HCT116 (cell line): Measurements from ENCODE around the gene BTBD2. TPM values are rescaled to one million over a fixed set of nuclear protein-coding genes. Genes with fewer than 3 reads are reported as not detected.
A peak's percentile ranks its signal among the peaks of the same experiment; 100 is the strongest.

Experiments used
- ATAC-seq: fragments of 200-7000 bp; cut with Tn5 transposase; 2 replicates; pipeline ENCODE4 v1.9.1; 2020; ENCODE audit warnings: mild to moderate bottlenecking, moderate library complexity
- BruUV-seq: library from RNA; stranded (reverse); fragments of 400-500 nt; replicated peaks from 2 replicates; lab custom pipeline; 2021; lab: Mats Ljungman, UMichigan
- CTCF ChIA-PET: fragments of 300-600 bp; sonication (Branson Sonifier 250); formaldehyde crosslinking; loops from one replicate; lab custom pipeline; 2021; ENCODE audit warnings: antibody characterized with exemption; lab: Charles Lee
- POLR2A ChIA-PET: fragments of 300-600, 350-600 bp; sonication (Branson Sonifier 250); formaldehyde crosslinking; loops from one replicate; lab custom pipeline; 2021; ENCODE audit warnings: antibody characterized with exemption; lab: Charles Lee
- RAD21 ChIA-PET, 2 experiments: fragments of 300-600 bp; sonication (Branson Sonifier 250); formaldehyde crosslinking; loops; one replicate each; lab custom pipeline; 2023; ENCODE audit warnings: low total read pairs in 2 of 2; ENCODE audit not compliant: uncharacterized antibody in 2 of 2, unreplicated experiment in 2 of 2, low non-redundant PET in 1 of 2; lab: Charles Lee
- DNase-seq: peaks from one replicate; pipeline ENCODE4 v3.0.0-alpha.2; 2010; ENCODE audit warnings: low read depth, low spot score
- H2AFZ ChIP-seq: fragments of 200-600 bp; shearing (Covaris generic), sonication (generic); 2 replicates; pipeline ENCODE4 v1.6.1; 2017; ENCODE audit warnings: low read depth, mixed run types, mixed read lengths, antibody characterized with exemption, low read length; ENCODE audit not compliant: poor library complexity, severe bottlenecking
- H3K27ac ChIP-seq: 2 replicates; pipeline ENCODE4 v1.5.1; 2012; ENCODE audit warnings: low read depth, low read length
- H3K27me3 ChIP-seq: fragments of 200-600 bp; sonication (generic); 2 replicates; pipeline ENCODE4 v1.6.1; 2016; ENCODE audit warnings: mixed run types, low read length, mixed read lengths; ENCODE audit not compliant: insufficient read depth
- H3K36me3 ChIP-seq, 2 experiments: fragments of 200-500 bp in 1 of 2; fragments of 200-600 bp in 1 of 2; sonication (Bioruptor generic) in 1 of 2; sonication (generic) in 1 of 2; 2 replicates each; pipeline versions ENCODE4 v1.5.1 to v1.6.1; 2014 to 2016; ENCODE audit warnings: low read length in 2 of 2, inconsistent platforms in 1 of 2, mixed read lengths in 1 of 2, mixed run types in 1 of 2; ENCODE audit not compliant: insufficient read depth in 2 of 2, control insufficient read depth in 1 of 2
- H3K4me1 ChIP-seq, 2 experiments: fragments of 200-600 bp in 1 of 2; sonication (generic) in 1 of 2; 2 replicates each; pipeline versions ENCODE4 v1.5.1 to v1.6.1; 2012 to 2017; ENCODE audit warnings: low read length in 2 of 2, inconsistent platforms in 1 of 2, mild to moderate bottlenecking in 1 of 2, mixed read lengths in 1 of 2, mixed run types in 1 of 2, moderate library complexity in 1 of 2; ENCODE audit not compliant: insufficient read depth in 2 of 2, control insufficient read depth in 1 of 2
- H3K4me2 ChIP-seq: fragments of 200-600 bp; sonication (generic); 2 replicates; pipeline ENCODE4 v1.6.1; 2017; ENCODE audit warnings: mixed run types, low read length, mixed read lengths
- H3K4me3 ChIP-seq, 2 experiments: fragments of 200-600 bp in 1 of 2; sonication (generic) in 1 of 2; replicated peaks in 1 of 2; 2 replicates each; pipeline ENCODE4 v1.5.1; 2011 to 2016; ENCODE audit warnings: low read length in 2 of 2, control low read depth in 1 of 2, low read depth in 1 of 2, mild to moderate bottlenecking in 1 of 2, mixed read lengths in 1 of 2, mixed run types in 1 of 2
- H3K79me2 ChIP-seq: fragments of 200-600 bp; sonication (generic); 2 replicates; pipeline ENCODE4 v1.6.1; 2017; ENCODE audit warnings: mild to moderate bottlenecking, mixed run types, low read length, moderate library complexity, mixed read lengths; ENCODE audit not compliant: insufficient read depth
- H3K9ac ChIP-seq: fragments of 200-600 bp; sonication (generic); 2 replicates; pipeline ENCODE4 v1.6.1; 2016; ENCODE audit warnings: low read length, mixed read lengths
- H3K9me2 ChIP-seq: fragments of 200-600 bp; sonication (generic), shearing (Covaris generic); 2 replicates; pipeline ENCODE4 v1.6.1; 2017; ENCODE audit warnings: mixed run types, mild to moderate bottlenecking, moderate library complexity; ENCODE audit not compliant: insufficient read depth
- H3K9me3 ChIP-seq, 2 experiments: fragments of 200-500 bp in 1 of 2; fragments of 200-600 bp in 1 of 2; sonication (Bioruptor generic) in 1 of 2; sonication (generic) in 1 of 2; 2 replicates each; pipeline ENCODE4 v1.6.1; 2014 to 2017; ENCODE audit warnings: low read length in 2 of 2, mixed read lengths in 2 of 2, inconsistent platforms in 1 of 2, low read depth in 1 of 2, mild to moderate bottlenecking in 1 of 2, mixed run types in 1 of 2, moderate library complexity in 1 of 2; ENCODE audit not compliant: control insufficient read depth in 1 of 2, insufficient read depth in 1 of 2
- H4K20me1 ChIP-seq: fragments of 200-600 bp; sonication (generic), shearing (Covaris generic); 2 replicates; pipeline ENCODE4 v1.6.1; 2017; ENCODE audit warnings: mixed run types, mild to moderate bottlenecking, moderate library complexity; ENCODE audit not compliant: insufficient read depth
- CBX3 ChIP-seq: IDR thresholded peaks from 2 replicates; pipeline ENCODE4 v1.6.1; 2012; ENCODE audit warnings: low read depth
- CEBPB ChIP-seq: IDR thresholded peaks from 2 replicates; pipeline ENCODE4 v1.6.1; 2012; ENCODE audit warnings: low read depth
- EGR1 ChIP-seq: IDR thresholded peaks from 2 replicates; pipeline ENCODE4 v1.6.1; 2012; ENCODE audit warnings: low read depth
- EZH2 ChIP-seq: fragments of 200-600 bp; sonication (generic); IDR thresholded peaks from 2 replicates; pipeline ENCODE4 v1.6.1; 2017; ENCODE audit warnings: antibody characterized with exemption, mixed run types
- EZH2phosphoT487 ChIP-seq: fragments of 200-600 bp; IDR thresholded peaks from 2 replicates; pipeline ENCODE4 v1.6.1; 2018; ENCODE audit warnings: antibody characterized with exemption, borderline replicate concordance
- FOSL1 ChIP-seq: IDR thresholded peaks from 2 replicates; pipeline ENCODE4 v1.6.1; 2012; ENCODE audit warnings: low read depth
- POLR2A ChIP-seq: IDR thresholded peaks from 2 replicates; pipeline ENCODE4 v1.7.0; 2011; ENCODE audit warnings: borderline replicate concordance; ENCODE audit not compliant: insufficient read depth, insufficient read length; ENCODE audit errors: extremely low read depth
- POLR2AphosphoS5 ChIP-seq: IDR thresholded peaks from 2 replicates; pipeline ENCODE4 v1.6.1; 2011; ENCODE audit warnings: mild to moderate bottlenecking, low read depth, low read length, moderate library complexity
- SIN3A ChIP-seq: IDR thresholded peaks from 2 replicates; pipeline ENCODE4 v1.6.1; 2012; ENCODE audit warnings: low read depth
- SP1 ChIP-seq: IDR thresholded peaks from 2 replicates; pipeline ENCODE4 v1.6.1; 2012; ENCODE audit warnings: low read depth
- SRF ChIP-seq: IDR thresholded peaks from 2 replicates; pipeline ENCODE4 v1.6.1; 2012; ENCODE audit warnings: low read depth
- YY1 ChIP-seq: IDR thresholded peaks from 2 replicates; pipeline ENCODE4 v1.6.1; 2011; ENCODE audit warnings: low read length, low read depth, moderate library complexity, mild to moderate bottlenecking; ENCODE audit not compliant: insufficient replicate concordance; ENCODE audit errors: extremely low read depth
- ZFX ChIP-seq: fragments of 450-650 bp; IDR thresholded peaks from 2 replicates; pipeline ENCODE4 v1.6.1; 2017
- ZNF274 ChIP-seq: fragments of 200-500 bp; sonication (Bioruptor generic); IDR thresholded peaks from 2 replicates; pipeline ENCODE4 v1.6.1; 2014; ENCODE audit warnings: mild to moderate bottlenecking, low read depth, low read length, inconsistent platforms
- intact Hi-C: fragments of 100-400 bp; cut with micrococcal nuclease; formaldehyde crosslinking; loops from 2 replicates; pipeline ENCODE4 v1.10.0; 2022
- total RNA-seq: library from RNA; stranded (reverse); gene quantifications from one replicate; pipeline ENCODE4 v1.2.1, GENCODE V29; 2021; ENCODE audit not compliant: unreplicated experiment
- TF ChIP-seq, protein P1 (sequence below): IDR thresholded peaks from 2 replicates; pipeline ENCODE4 v1.6.1; 2011; ENCODE audit warnings: mild to moderate bottlenecking, low read length, moderate library complexity; ENCODE audit not compliant: insufficient replicate concordance; ENCODE audit errors: extremely low read depth
- TF ChIP-seq, protein P2 (sequence below): IDR thresholded peaks from 2 replicates; pipeline ENCODE4 v1.6.1; 2012
- TF ChIP-seq, protein P3 (sequence below), 3 experiments: fragments of 200-600 bp in 1 of 3; sonication (generic) in 1 of 3; IDR thresholded peaks in 2 of 3; conservative IDR thresholded peaks in 1 of 3; 2 replicates each; pipeline ENCODE4 v1.5.1; 2012 to 2017; ENCODE audit warnings: low read depth in 2 of 3, low read length in 2 of 3, antibody characterized with exemption in 1 of 3, borderline replicate concordance in 1 of 3, control low read depth in 1 of 3, mild to moderate bottlenecking in 1 of 3, mixed read lengths in 1 of 3, mixed run types in 1 of 3, moderate library complexity in 1 of 3; ENCODE audit not compliant: insufficient read depth in 1 of 3

BTBD2 gene
- total RNA-seq, 1 experiment from 2014 or later, result 112 TPM

DNA sequence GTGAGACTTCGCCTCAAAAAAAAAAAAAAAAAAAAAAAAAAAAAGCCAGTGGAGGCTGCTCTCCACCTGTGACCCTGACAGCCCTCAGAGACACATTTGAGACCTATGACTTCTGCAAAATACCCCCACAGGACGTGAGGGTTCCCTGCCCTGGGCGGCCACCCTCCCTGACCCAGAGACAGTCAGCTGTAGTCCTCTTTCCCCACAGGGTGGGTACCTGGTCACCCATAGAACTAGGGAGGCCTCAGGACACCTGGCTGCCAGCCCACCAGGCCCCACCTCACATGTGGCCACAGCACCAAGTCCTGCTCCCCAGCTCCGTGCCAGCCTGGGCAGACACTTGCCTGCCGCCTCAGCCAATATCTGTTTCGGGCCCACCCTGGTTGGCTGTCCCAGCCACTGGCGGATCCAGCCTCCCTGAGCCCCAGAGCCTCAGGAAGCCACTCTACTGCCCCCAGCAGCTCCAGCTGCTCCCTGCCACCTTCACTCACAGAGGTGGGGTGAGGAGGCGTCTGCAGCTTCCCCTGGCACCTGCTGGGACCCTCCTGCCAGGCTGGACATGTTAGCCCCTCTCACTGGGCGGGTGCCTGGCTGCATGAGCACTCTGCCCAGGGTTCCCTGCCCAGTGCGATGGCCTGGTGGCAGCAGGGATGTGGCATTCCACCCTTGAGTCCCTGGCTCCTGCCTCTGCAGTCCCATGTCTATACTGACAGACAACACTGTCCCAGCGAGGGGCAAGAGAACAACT lies 28.6 kb upstream of the BTBD2 start:
- Histone ChIP-seq H3K4me3 (no peak overlapping the region), H3K4me1 (peaks cover 45 to 76% of the 10 kb centered on the region in 2 experiments), H3K27ac (peak overlapping the region; percentile 32; the same call in 1 of the 2 replicates)

More for the DNA sequence above, 28.6 kb upstream of the BTBD2 start:
- Histone ChIP-seq H3K9me3 (no peaks in the 10 kb centered on the region), H3K27me3 (no peaks in the 10 kb centered on the region), H3K9me2 (no peaks in the 10 kb centered on the region), H3K9ac (no peak overlapping the region), H3K36me3 (peaks cover 16 to 39% of the 10 kb centered on the region in 2 experiments; a peak in 3 of 4 replicates), H3K79me2 (peaks cover 45% of the 10 kb centered on the region; the same call in 1 of the 2 replicates), H3K4me2 (no peak overlapping the region), H2AFZ (no peak overlapping the region), H4K20me1 (peaks cover 5% of the 10 kb centered on the region; the same call in 1 of the 2 replicates)
- CTCF ChIA-PET, result interaction anchor here (0.7 kb wide), 1 partner anchor 16 kb away, joined by 3 read pairs; no protein-coding TSS in a partner anchor
- no TSS peak for BruUV-seq
- DNase-seq, result no peak
- no peak for ATAC-seq
- TF ChIP-seq SIN3A (no peak), SRF (no peak), CBX3 (no peak), POLR2AphosphoS5 (no peak; the same call in 1 of the 2 replicates), EGR1 (no peak), FOSL1 (no peak), ZNF274 (no peak), YY1 (no peak), EZH2 (no peak), ZFX (no peak), SP1 (no peak), POLR2A (no peak), EZH2phosphoT487 (no peak), CEBPB (no peak)
- TF ChIP-seq, protein P1, sequence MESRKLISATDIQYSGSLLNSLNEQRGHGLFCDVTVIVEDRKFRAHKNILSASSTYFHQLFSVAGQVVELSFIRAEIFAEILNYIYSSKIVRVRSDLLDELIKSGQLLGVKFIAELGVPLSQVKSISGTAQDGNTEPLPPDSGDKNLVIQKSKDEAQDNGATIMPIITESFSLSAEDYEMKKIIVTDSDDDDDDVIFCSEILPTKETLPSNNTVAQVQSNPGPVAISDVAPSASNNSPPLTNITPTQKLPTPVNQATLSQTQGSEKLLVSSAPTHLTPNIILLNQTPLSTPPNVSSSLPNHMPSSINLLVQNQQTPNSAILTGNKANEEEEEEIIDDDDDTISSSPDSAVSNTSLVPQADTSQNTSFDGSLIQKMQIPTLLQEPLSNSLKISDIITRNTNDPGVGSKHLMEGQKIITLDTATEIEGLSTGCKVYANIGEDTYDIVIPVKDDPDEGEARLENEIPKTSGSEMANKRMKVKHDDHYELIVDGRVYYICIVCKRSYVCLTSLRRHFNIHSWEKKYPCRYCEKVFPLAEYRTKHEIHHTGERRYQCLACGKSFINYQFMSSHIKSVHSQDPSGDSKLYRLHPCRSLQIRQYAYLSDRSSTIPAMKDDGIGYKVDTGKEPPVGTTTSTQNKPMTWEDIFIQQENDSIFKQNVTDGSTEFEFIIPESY, result no peak
- TF ChIP-seq, protein P2, sequence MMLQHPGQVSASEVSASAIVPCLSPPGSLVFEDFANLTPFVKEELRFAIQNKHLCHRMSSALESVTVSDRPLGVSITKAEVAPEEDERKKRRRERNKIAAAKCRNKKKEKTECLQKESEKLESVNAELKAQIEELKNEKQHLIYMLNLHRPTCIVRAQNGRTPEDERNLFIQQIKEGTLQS, result no peak
- TF ChIP-seq, protein P3, sequence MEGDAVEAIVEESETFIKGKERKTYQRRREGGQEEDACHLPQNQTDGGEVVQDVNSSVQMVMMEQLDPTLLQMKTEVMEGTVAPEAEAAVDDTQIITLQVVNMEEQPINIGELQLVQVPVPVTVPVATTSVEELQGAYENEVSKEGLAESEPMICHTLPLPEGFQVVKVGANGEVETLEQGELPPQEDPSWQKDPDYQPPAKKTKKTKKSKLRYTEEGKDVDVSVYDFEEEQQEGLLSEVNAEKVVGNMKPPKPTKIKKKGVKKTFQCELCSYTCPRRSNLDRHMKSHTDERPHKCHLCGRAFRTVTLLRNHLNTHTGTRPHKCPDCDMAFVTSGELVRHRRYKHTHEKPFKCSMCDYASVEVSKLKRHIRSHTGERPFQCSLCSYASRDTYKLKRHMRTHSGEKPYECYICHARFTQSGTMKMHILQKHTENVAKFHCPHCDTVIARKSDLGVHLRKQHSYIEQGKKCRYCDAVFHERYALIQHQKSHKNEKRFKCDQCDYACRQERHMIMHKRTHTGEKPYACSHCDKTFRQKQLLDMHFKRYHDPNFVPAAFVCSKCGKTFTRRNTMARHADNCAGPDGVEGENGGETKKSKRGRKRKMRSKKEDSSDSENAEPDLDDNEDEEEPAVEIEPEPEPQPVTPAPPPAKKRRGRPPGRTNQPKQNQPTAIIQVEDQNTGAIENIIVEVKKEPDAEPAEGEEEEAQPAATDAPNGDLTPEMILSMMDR (IDR thresholded peaks at IDR 0.05 in 2 of 3, conservative IDR thresholded peaks at IDR 0.05 in 1 of 3; ENCODE audit: borderline replicate concordance in 1 of 3, insufficient read depth in 1 of 3, low read depth in 2 of 3, low read length in 2 of 3), result no peak
- POLR2A ChIA-PET, result interaction anchor here (1.5 kb wide), 1 partner anchor 12 kb away, joined by 6 read pairs; no protein-coding TSS in a partner anchor
- intact Hi-C loops, result no loop called here
- RAD21 ChIA-PET, result no interaction called here
